Ecto neural progenitor cell (in vitro differentiated cells): ENCODE measurements around the gene PDE4C.
A peak's percentile ranks its signal among the peaks of the same experiment; 100 is the strongest.
"Not testable (repeated sequence)": the region's sequence is repeated elsewhere in the genome, so short reads cannot be mapped to it uniquely, and the experiment has no call there.

ENCODE experiments used
- DNase-seq: peaks from one replicate; pipeline ENCODE4 v3.0.0-alpha.2; 2018; ENCODE audit warnings: low spot score

The PDE4C gene

DNA sequence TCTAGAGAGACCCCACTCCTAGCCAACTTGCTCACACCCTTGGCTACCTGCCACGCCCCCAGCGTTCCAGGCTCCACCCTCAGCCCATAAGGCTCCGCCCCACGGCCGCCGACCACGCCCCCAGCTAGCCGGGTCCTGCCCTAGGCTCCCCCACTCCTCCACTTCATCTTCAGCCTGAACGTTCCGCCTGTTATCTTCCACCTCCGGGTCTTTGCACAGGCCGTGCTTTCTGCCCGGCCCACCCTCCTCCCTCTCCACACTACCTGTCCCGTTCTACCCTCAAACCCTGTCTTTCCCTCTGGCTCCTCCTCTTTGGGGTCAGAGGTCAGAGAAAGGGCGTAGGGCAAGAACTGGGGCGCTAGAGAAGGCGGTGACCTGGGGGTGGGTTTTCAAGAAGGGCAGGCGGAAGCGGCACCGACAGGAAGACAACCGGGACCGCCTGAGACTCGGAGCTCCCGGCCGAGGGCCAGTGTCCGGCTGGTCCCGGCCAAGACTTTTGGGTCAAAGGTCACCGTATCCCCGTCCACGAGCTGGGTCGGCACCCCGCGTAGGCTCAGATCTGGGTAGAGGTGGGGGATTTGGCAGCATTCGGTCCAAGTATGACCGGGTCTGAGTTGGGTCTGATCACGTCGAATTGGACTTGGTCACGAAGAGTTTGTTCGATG is 2.2 kb downstream of the PDE4C start:
- peak; percentile 90 for DNase-seq

DNA sequence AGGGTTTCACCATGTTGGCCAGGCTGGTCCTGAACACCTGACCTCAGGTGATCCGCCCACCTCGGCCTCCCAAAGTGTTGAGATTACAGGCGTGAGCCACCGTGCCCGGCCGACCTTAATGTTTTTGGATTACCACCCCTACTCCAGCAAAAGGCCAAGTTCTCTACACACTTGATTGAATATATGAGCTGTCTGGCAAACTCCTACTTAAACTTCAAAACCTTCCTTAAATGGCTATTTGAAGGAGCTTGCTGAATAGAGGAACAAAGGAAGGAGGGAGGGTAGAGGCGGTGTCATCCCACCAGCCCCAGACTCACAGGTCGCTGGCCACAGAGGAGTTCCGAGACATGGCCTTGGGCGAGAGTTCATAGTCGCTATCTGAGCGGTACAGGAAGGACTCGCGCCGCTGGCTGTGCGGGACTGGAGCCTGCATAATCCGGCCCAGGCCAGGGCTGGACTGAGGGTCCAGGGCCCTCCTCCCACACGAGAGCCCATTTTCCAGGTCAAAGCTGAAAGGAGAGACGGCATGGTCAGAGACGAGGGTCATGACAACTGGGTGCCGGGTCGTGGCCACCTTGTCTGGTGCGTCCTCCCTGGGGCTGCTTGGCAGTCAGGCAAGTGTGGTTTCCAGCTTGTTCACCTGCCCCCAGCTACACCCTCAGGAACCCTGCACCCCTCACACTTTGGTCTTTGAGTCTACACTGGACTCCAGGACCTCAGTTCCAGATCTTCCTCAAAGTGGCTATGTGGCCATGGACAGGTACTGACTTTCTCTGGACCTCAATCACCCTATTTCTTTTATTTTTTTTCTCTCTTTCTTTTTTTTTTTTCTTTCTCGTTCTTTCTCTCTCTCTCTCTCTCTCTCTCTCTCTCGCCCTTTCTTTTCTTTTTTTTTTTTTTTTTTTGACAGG is 4.2 kb downstream of the PDE4C start:
- DNase-seq, result no peak

DNA sequence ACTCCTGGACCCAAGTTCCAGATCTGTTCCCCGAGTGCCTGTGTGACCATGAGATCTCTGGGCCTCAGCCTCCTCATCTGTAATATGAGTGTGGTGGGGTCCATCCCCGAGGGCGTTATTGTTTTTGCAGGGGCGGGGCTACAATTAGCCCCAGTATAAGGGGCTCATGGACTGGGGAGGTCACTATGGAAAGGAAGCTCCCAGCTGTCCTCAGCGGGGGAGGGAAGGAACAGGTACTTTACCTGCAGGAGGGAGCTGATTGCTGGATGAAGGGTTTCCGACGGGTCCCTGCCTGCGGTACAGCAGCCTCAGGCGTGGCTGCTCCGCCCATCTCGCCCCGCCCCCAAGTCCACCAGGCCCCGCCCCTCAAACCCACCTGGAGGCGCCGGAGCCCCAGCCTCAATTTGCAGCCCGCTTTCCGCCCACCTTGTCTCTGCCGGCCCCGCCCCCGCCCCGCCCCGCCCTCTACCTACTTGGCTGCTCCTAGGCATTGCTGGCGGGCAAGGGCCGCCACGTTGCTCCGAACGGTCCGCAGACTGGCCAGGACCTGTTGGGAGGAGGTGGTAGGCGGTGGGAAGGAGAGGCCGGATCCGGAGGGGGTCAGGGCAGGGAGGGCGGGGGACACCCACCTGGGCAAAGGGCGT is 5.5 kb downstream of the PDE4C start:
- DNase-seq, result peak; percentile 73

DNA sequence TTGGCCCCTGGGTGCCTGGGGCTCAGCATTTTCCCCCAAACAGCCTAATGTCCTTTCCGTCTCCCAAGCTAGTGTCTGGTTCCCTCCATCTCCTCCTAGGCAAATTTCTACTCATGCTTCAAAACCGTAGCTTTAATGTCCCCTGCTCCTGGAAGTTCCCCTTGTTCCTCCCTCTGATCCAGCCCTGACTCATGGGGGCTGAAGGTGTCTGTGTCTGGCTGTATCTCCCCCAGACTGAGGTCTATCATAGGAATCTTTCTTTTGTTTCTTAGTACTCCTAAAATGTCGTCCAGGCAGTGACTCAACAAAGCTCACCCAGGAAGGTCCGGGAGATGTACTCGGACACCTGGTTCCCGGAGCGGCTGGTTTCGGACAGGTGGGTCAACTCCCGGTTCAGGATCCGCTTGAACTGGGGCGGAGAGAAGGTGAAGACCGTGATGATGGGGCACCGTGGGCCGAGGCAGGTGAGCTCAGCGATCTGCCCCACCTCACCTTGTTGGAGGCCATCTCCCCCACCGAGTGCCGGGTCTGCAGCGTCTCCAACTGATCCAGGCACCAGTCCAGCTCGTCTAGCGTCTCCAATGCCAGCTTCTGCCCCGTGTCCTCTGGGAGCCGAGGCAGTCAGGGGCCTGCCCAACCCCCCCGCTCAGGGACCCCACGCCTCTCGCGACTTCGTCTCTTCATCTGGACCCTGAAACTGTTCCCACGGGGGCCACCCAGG is 6.2 kb downstream of the PDE4C start:
- no peak for DNase-seq

DNA sequence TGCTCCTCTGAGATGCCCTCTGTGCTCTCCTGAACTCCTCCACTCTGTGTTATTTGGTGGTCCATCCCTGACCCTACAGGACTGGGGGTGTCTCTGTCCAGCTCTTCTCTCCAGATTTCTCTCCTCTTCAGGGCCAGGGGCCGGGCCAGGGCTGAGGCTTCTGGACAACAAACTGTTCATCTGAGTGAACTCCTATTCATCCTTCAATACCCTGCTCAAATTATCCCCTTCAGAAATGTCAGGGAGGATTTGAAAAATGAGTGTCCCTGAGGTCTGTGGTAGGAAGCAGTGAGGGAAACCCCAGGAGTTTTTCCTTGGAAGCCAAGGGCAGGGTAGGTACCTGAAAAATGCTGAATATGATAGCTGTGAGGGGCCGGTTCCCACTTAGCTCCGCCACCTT is 7.6 kb downstream of the PDE4C start:
- no peak for DNase-seq

DNA sequence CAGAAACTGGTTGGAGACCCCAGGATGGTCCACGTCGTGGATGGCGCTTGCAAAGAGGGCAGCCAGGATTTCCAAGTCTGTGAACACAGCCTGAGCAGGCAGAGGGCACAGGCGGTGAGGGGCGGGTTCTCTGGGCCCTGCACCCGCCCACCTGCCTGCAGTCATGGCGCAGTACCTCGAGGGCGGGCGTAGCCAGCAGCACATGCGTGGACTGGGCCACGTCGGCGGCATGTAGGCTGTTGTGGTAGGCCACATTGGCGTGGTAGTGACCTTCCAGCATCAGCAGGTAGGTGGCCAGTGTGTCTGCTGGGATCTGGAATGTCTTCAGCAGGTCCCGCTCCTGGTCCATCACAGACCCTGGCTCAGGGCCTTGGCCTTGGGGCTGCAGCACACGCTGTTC is 8.1 kb downstream of the PDE4C start:
- no peak for DNase-seq

DNA sequence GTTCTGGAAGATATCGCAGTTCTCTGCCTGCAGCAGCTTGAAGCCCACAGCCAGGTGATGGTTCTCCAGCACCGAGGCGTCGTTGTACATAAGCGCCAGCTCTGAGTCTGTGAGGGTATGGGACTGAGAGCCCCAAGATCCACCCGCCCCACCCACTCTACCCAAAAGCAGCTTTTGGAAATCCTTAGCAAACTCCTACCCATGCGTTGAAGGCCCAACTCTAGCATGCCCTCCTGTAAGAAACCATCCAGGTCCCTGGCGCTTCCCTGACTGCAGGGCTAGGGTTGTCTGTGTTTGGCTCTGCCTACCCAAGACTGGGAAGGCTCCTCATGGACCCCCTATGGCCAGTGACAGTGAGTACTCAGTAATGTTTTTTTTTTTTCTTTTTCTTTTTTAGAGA is 9.4 kb downstream of the PDE4C start:
- DNase-seq, result no peak

DNA sequence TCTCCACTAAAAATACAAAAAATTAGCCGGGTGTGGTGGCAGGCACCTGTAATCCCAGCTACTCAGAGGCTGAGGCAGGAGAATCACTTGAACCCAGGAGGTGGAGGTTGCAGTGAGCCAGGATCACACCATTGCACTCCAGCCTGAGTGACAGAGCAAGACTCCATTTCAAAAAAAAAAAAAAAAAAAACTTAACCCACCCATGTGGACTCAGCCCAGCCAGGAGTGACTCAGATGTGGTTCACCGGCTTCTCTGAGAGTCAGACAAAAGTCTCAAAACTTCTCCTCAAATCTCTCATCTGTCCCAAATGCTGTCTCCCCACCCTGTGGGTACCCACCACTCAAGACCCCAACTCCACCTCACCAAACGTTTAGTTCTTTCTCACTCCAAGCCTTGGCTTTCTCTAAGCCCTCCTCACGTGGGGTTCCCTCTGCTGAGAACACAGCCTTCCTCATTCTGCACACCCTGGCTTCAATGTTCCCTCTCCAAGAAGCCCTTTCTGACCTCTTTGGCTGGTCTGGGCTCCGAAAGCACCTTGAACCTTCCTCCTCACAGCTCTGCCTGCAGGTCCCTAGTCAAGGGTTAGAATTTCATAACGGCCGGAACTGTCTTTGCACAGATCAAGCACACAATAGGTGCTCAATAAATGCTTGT is 11.3 kb downstream of the PDE4C start:
- DNase-seq, result no peak

DNA sequence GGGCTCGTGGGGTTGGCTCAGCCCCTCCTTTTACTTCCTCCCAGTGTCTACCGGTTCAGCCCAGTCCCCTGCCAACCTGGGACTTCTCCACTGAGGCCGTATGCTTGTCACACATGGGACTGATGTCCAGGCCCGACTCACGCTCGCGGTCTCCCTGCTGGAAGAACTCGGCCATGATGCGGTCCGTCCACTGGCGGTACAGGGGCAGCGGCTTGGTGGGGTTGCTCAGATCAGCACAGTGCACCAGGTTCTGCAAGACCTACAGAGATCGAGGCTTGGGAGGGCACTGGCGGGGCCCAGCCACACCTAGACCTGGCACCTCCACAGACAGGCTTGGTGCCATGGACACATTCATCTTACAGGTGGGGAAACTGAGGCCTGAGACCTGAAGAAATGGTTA is 14.6 kb downstream of the PDE4C start:
- no peak for DNase-seq

DNA sequence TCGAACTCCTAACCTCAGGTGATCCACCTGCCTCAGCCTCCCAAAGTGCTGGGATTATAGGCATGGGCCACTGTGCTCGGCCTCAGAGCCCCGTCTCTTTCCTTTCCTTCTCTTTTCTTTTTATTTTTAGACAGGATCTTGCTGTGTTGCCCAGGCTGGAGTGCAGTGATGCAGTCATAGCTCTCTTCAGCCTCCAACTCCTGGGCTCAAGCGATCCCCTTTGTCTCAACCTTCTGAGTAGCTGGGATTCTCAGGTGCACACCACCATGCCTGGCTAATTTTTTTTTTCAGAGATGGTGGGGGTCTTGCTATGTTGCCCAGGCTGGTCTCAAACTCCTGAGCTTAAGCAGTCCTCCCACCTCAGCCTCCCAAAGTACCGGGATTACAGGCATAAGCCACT is 16.3 kb downstream of the PDE4C start:
- DNase-seq, result not testable (repeated sequence)

DNA sequence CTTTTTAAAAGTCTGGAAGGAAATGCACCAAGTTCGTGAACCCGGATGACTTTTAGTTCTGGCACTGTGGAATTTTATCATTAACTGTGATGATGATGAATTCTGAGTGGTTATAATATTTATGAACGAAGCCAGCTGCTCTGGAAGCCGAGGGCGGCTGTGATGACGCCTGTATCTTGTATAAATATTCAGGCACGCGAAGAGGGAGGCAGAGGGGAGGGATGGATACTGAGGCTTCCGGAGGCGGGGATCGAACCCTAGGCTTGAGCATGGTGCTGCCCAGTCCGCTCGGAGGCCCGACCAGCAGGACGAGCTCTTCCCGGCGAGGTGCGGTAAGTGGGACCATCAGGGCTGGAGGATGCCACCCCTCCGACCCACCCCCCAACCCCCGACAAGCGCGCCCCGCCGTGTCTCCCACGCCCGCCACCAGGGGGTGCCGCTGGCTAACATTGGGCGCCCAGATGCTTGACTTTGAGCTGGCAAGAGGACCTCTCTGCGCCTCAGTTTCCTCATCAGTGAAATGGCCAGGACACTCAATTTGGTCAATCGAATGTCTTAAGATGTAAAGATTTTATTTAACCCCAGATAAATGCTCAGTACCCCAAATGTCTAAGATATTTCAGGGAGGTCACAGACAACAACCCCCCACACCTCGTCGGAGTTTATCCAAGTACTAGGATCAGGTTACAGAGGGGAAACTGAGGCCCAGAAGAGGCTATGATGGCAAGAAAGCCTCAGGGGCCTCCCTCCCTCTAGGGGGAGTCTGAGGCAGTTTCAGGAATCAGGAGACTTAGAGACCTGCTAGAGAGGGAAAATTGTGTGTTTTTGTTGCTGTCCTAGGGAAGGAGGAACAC is 17.9 kb downstream of the PDE4C start:
- peak; percentile 63 for DNase-seq

DNA sequence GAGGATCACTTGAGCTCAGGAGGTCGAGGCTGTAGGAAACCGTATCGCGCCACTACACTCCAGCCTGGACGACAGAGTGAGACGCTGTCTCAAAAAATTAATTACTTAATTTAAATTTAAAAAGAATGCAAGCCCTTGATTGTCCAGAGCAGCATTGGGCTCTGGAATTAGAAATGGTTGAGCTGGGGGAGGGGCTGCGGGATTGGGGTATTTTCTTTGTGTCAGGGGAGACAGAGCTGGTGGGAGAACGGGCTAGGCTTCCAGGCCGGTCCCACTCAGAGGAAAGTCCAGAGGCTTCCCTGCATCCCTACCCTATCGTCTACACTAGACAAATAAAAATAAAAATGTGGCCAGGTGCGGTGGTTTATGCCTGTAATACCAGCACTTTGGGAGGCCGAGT is 20.2 kb downstream of the PDE4C start:
- DNase-seq, result no peak

DNA sequence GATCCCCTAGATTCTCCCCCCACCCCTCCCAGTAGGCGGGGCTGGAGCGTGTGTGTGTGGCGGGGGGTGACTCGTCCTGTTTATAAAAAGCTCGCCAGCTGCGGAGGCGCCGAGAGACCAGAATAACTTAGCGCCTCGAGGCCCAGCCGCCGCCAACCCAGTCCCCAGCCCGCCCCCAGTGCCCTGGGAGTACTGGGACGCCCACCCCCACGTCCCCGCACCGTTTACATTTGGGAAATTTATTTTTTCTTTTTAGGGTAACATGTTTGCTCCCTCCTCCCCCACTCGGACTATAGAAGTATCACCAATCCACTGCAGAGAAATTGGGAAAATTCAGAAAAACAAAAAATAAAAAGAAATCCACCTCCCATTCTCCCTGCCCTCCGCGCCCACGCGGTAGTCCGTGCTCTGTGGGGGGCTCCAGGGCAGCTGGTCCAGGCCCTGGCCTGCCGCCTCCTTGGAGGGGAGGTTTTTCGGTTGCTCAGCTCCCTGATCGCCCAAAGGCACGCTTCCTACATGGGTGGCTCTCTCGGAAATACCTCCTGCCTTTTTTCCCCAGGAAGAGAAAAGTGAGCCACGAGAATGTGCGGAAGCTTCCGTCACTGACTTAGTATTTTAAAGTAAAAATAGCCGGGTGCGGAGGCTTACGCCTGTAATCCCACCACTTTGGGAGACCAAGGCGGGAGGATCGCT is 20.9 kb downstream of the PDE4C start:
- peak; percentile 74 for DNase-seq

DNA sequence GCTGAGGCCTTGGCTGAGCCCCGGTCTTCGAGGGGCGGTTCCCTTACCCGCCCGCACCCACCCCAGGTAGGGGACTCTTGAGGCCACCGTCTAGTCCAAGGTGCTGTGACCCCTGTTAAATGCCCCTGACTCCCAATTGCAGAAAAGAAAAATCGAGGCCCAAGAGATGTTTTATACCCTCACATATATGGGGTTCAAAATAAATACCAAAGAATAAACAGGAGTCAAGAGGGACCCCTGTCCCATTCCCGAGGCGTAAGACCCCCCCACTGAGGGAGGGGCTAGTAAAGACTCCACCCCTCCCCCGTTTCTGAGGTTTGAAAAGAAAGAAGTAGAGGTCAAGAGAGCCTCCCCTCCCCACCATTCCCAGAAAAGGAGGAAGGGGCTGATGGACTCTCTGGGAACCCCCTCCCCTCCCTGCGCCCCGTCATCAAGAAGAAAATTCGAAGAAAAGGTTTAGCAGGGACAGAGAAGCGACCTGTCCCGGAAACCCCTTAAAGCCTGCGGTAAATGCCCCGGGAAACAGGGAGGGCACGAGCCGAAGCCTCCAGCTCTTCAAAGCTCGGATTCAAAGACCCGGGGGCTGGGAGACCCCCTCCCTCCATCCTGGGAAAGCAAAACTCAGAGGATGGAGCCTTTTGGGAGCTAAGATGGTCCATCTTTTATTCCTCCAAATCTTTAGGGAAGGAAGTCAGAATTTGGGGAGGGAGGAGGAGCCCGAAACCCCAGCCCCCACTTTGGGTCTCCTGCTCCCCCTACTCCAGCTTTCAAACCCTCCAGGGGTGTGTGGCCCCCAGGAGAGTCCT is 21.6 kb downstream of the PDE4C start:
- peak; percentile 81 for DNase-seq

DNA sequence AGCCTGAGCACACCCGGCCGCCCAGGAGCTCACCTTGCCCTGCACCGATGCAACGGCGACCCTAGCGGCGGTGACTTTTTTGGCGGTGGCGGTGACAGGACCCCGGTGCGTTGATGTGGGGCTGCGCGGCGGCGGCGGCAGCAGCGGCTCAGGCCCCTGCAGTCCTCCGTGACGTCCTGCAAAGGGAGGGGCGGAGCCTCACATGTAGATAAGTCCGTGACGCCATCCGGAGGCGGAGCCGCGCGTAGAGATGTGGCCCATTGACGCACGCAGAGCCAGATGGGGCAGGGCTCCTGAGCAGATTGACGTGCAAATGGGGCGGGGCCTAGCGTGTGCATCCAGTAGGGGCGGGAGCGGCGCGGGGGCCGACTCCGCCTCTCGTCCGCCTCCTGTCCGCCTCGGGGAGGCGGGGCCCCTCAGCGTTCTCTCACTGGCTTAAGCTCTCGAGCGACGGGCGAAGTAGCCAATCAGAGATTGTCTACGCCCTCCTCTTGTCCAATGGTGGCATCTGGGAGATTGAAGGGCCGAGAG is 22.3 kb downstream of the PDE4C start, which contains the start of gene RAB3A:
RAB3A (minus strand) TSS at position 180 of the 531 bp plus-strand sequence. CDS start 1,302 bp downstream, outside the sequence.
- peak; percentile 100 for DNase-seq

DNA sequence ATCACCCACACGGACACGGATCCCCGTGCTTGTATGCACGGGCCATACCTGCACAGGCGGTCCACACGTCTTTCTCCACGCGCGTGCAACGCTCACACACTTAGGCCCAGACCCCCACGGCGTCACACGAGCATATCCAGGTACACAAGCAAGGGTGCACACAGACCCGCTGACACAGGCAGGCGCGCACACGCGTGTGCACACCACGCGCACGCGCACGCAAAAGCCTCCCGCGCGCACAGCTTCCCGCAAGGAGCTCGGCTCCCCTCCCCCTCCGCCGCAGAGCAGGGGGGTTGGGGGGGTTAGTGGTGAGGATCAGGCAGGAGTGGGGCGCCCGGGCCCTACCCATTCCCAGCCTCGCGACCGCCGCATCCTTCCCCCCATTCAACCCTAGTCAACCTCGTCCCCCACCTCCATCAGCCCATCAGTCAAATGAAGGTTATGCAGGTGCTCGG is 22.8 kb downstream of the PDE4C start:
- no peak for DNase-seq

DNA sequence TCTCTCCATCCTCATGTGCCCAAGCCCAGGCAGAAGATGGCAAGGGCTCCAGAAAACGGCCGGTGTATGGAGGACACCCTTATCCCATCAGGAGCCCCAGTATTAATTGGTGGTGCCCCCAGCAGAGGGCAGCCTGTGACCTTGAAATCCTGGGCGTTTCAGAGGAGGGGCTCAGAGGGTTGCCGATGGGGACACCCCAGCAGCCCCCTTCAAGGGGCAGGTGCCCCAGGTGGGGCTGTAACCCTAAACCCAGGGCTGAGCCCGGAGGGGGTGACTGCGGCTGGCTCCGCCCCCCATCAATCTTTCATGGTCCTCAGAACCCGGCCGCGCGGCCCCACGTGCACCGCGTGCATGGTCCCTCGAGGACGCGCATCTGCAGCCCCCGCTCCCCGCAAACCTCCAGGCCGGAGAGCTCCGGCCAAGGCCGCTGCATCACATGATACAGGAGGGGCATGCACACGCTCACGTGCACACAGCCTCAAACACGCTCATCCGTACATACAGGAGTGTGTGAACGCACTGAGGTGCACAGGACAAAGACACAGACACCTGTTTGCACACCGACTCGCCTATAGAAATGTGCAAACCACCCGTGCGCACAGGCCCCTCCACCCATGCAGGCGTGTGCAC is 23.3 kb downstream of the PDE4C start:
- peak; percentile 56 for DNase-seq

DNA sequence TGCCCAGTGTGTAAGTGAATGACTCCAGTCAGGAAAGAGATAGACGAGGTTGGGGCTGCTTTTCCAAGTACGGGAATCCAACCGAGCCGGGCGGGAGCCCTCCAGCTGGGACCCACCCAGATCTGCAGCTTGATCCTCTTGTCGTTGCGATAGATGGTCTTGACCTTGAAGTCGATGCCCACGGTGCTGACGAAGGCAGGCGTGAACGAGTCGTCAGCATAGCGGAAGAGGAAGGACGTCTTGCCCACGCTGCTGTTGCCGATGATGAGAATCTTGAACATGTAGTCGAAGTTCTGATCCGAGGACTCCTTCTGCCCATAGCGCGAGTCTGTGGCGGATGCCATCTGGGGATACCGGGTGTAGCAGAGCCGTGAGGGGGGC is 23.9 kb downstream of the PDE4C start:
- DNase-seq, result no peak
